ENCODE measurements around the gene TELO2.

- no peak for TF ChIP-seq POLR2A (IDR thresholded peaks at IDR 0.05)
- TF ChIP-seq, protein P1, sequence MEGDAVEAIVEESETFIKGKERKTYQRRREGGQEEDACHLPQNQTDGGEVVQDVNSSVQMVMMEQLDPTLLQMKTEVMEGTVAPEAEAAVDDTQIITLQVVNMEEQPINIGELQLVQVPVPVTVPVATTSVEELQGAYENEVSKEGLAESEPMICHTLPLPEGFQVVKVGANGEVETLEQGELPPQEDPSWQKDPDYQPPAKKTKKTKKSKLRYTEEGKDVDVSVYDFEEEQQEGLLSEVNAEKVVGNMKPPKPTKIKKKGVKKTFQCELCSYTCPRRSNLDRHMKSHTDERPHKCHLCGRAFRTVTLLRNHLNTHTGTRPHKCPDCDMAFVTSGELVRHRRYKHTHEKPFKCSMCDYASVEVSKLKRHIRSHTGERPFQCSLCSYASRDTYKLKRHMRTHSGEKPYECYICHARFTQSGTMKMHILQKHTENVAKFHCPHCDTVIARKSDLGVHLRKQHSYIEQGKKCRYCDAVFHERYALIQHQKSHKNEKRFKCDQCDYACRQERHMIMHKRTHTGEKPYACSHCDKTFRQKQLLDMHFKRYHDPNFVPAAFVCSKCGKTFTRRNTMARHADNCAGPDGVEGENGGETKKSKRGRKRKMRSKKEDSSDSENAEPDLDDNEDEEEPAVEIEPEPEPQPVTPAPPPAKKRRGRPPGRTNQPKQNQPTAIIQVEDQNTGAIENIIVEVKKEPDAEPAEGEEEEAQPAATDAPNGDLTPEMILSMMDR (IDR thresholded peaks at IDR 0.05), result no peak
Observed at GRCh38 chr16:1510272-1510671, 17.1 kb downstream of the TELO2 start.
